Kidney (tissue), 14 donors: ENCODE results near the gene SOCS7. TPM values are rescaled to one million over a fixed set of nuclear protein-coding genes. Genes with fewer than 3 reads are reported as not detected.

Experiments used
- DNase-seq, 5 donors: peaks; one replicate each; pipeline ENCODE4 v3.0.0-alpha.2; 2013 to 2020
- FAIRE-seq: peaks from 2 replicates; lab custom pipeline; 2012; peaks lifted over from hg19 to GRCh38; lab: Jason Lieb, UNC
- H3K27ac ChIP-seq, 2 donors: one replicate each; pipeline ENCODE4 v1.7.0; 2013; ENCODE audit warnings: low read depth in 2 of 2, low read length in 2 of 2, inconsistent platforms in 1 of 2
- H3K27me3 ChIP-seq: one replicate; pipeline ENCODE4 v1.7.1; 2013; ENCODE audit warnings: low read length, inconsistent platforms; ENCODE audit not compliant: control insufficient read depth, insufficient read depth
- H3K36me3 ChIP-seq, 3 donors: one replicate each; pipeline versions ENCODE4 v1.7.0 to v1.7.1; 2013; ENCODE audit warnings: low read length in 3 of 3, control low read depth in 1 of 3, inconsistent platforms in 1 of 3; ENCODE audit not compliant: insufficient read depth in 3 of 3, control insufficient read depth in 2 of 3
- H3K4me1 ChIP-seq, 3 donors: one replicate each; pipeline versions ENCODE4 v1.7.0 to v1.7.1; 2013; ENCODE audit warnings: low read length in 3 of 3, inconsistent platforms in 1 of 3, low read depth in 1 of 3; ENCODE audit not compliant: control insufficient read depth in 2 of 3, insufficient read depth in 2 of 3
- H3K4me3 ChIP-seq, 3 donors: one replicate each; pipeline versions ENCODE4 v1.7.0 to v1.8.1; 2013; ENCODE audit warnings: low read length in 3 of 3, control low read depth in 1 of 3, inconsistent platforms in 1 of 3
- H3K9ac ChIP-seq, 3 donors: one replicate each; pipeline versions ENCODE4 v1.7.0 to v1.7.1; 2013; ENCODE audit warnings: low read length in 3 of 3, control low read depth in 1 of 3, inconsistent platforms in 1 of 3
- H3K9me3 ChIP-seq, 3 donors: one replicate each; pipeline versions ENCODE4 v1.7.0 to v1.7.1; 2013; ENCODE audit warnings: low read length in 3 of 3, control low read depth in 1 of 3, inconsistent platforms in 1 of 3; ENCODE audit not compliant: control insufficient read depth in 2 of 3, insufficient read depth in 1 of 3
- CTCF ChIP-seq: IDR thresholded peaks from 3 replicates; pipeline ENCODE4 v1.5.1; 2012; ENCODE audit warnings: mild to moderate bottlenecking, moderate library complexity, borderline replicate concordance; ENCODE audit not compliant: insufficient read depth; ENCODE audit errors: extremely low read depth
- intact Hi-C: fragments of 100-400 bp; cut with DNase I; formaldehyde crosslinking; loops from one replicate; pipeline ENCODE4 v1.11.1; 2022
- polyA plus RNA-seq: library from polyadenylated mRNA; stranded (reverse); fragments of 350-450 nt; fragmentation: Illumina TruSeq; extraction: RNeasy Lipid Tissue Mini Kit (QIAGEN cat#74804); gene quantifications from one replicate; pipeline ENCODE4 v1.2.3, GENCODE V29; 2014; ENCODE audit warnings: low read depth, low replicate concordance; ENCODE audit not compliant: insufficient read depth
- total RNA-seq: library from RNA; stranded (reverse); fragmentation: NEBNext Ultra II Directional; extraction: Animal tissue kit (Norgen Biotek cat#: 25700); gene quantifications from one replicate; pipeline ENCODE4 v1.2.1, GENCODE V29; 2021
- donor health status: control.
- donor health status: control.
- donor health status: control.
- donor health status: control.
- donor health status: control.
- donor health status: DM: yes; HTN: yes; CAD: no.
- donor health status: Normal renal cell carcinoma (clear cell type).

SOCS7 gene
- total and polyA plus RNA-seq, 2 donors from 2014 or later, result 2.7 to 18.7 TPM

DNA sequence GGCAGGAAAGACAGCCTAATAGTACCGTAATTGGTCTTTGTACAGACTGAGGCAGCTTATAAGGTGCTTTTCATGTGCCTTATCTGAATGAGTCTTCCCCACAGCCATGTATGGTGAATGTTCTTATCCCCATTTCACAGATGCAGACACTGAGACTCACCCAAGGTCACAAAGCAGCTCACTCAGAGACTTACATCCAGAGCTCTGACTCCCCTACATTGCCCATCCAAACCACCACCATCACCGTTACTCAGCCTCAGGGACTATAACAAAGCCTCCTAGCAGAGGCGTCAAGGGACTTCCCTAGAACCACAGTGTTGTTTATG is 7.3 kb upstream of the SOCS7 start:
- peaks cover 0 to 2% (median 0%) of the 10 kb centered on the region in 3 donors for H3K4me1 ChIP-seq
- DNase-seq (no peak), FAIRE-seq (no peak)
- H3K9ac ChIP-seq, result no peak overlapping the region
- intact Hi-C loops, result loop anchor here (5.0 kb wide), 1 partner anchor 68 kb away; no protein-coding TSS in a partner anchor
- TF ChIP-seq CTCF, result no peak
- no peaks in the 10 kb centered on the region for H3K27me3 ChIP-seq
- H3K36me3 ChIP-seq, result no peaks in the 10 kb centered on the region
- H3K9me3 ChIP-seq, result no peaks in the 10 kb centered on the region
- no peak overlapping the region for H3K27ac ChIP-seq
- no peak overlapping the region for H3K4me3 ChIP-seq

GRCh38 chr17:38345743-38346142 is 5.9 kb upstream of the SOCS7 start:
- Histone ChIP-seq H3K27ac (no peak overlapping the region), H3K36me3 (no peaks in the 10 kb centered on the region), H3K9me3 (no peaks in the 10 kb centered on the region), H3K27me3 (no peaks in the 10 kb centered on the region), H3K4me3 (no peak overlapping the region), H3K9ac (no peak overlapping the region), H3K4me1 (peaks cover 0 to 2% (median 0%) of the 10 kb centered on the region in 3 donors)
- intact Hi-C loops, result no loop called here
- no peak for TF ChIP-seq CTCF
- DNase-seq (no peak), FAIRE-seq (no peak)

GRCh38 chr17:38349097-38349730 is 2.4 kb upstream of the SOCS7 start:
- Histone ChIP-seq H3K4me3 (no peak overlapping the region), H3K4me1 (peaks cover 0 to 13% (median 9%) of the 10 kb centered on the region in 3 donors), H3K9me3 (no peaks in the 10 kb centered on the region), H3K36me3 (no peaks in the 10 kb centered on the region), H3K27ac (no peak overlapping the region), H3K9ac (no peak overlapping the region), H3K27me3 (no peaks in the 10 kb centered on the region)
- intact Hi-C loops, result no loop called here
- DNase-seq (peak; percentile 87 to 94 (median 90)), FAIRE-seq (no peak)
- TF ChIP-seq CTCF, result peak; percentile 95

DNA sequence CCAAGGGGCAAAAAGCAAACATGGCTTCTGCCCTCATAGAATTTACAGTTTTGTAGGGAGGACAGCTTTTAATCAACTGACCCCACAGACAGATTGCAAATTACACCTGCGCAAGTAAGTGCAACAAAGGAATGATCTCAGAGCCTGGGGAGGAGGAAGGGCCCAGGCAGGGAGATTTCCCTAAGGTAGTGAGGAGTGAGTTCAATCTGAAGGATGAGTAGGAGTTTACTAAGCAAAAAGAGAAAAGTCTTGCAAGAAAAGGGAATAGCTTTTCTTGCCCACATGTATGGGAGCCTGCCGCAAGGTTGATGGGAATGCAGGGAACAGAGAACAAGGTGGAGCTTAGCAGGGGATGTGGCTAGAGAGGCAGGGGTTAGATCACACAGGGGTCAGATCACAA is 1.6 kb upstream of the SOCS7 start:
- TF ChIP-seq CTCF, result no peak
- H3K9ac ChIP-seq, result no peak overlapping the region
- peaks cover 0 to 16% (median 12%) of the 10 kb centered on the region in 3 donors for H3K4me1 ChIP-seq
- intact Hi-C loops, result no loop called here
- H3K4me3 ChIP-seq, result no peak overlapping the region
- FAIRE-seq, result no peak
- no peak overlapping the region for H3K27ac ChIP-seq
- H3K36me3 ChIP-seq, result no peaks in the 10 kb centered on the region
- H3K27me3 ChIP-seq, result no peaks in the 10 kb centered on the region
- DNase-seq, result peak in 1 of 5 donors; percentile 4
- H3K9me3 ChIP-seq, result no peaks in the 10 kb centered on the region
